ENCODE measurements around the gene ANXA1. TPM values are rescaled to one million over a fixed set of nuclear protein-coding genes. Genes with fewer than 3 reads are reported as not detected.

Gene ANXA1
- total RNA-seq, 1 experiment from 2014 or later = not detected

- Histone ChIP-seq H3K9me2 (replicated peaks; ENCODE audit: insufficient read depth, low read length) (no peaks in the 10 kb centered on the region), H2AFZ (ENCODE audit: low read length) (no peak overlapping the region), H3K36me3 (ENCODE audit: insufficient read depth, low read length) (no peaks in the 10 kb centered on the region), H3K79me2 (ENCODE audit: low read length) (no peaks in the 10 kb centered on the region), H3K27ac (ENCODE audit: low read length) (no peak overlapping the region), H3K27me3 (ENCODE audit: low read length) (no peaks in the 10 kb centered on the region), H3K9me3 (ENCODE audit: low read length) (no peaks in the 10 kb centered on the region), H3K9ac (ENCODE audit: low read length) (no peak overlapping the region), H4K20me1 (ENCODE audit: insufficient read depth, low read depth, low read length) (no peaks in the 10 kb centered on the region), H3K4me3 (ENCODE audit: low read length) (no peak overlapping the region), H3K4me1 (ENCODE audit: low read length) (no peaks in the 10 kb centered on the region; the same call in 1 of the 2 replicates), H3K4me2 (ENCODE audit: low read depth, low read length, poor library complexity, severe bottlenecking) (no peak overlapping the region)
- no peak for DNase-seq
Measured at GRCh38 chr9:73166468-73166867, 14.8 kb downstream of the ANXA1 start.

DNA sequence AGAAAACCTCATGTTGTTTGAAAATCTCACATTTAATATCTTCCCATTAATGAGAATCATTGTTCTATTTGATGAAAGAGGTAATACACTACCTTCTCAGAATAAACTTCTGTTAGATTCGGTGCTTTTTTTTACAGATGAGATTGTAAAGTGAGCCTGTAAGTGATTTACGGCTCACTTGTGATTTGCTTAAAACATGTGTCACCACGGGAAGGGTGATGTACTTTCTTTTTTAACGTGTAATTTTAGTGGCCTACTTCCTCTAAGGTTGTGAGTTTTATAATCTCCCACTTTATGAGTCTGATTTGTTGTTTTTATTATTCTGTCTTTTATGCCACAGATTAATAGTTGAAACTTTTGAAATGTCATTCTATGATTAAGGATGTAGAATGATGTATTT lies 15.9 kb downstream of the ANXA1 start:
- DNase-seq = no peak
- Histone ChIP-seq H3K9me2 (replicated peaks; ENCODE audit: insufficient read depth, low read length) (no peaks in the 10 kb centered on the region), H3K4me3 (ENCODE audit: low read length) (no peak overlapping the region), H2AFZ (ENCODE audit: low read length) (peak overlapping the region; percentile 62; the same call in 1 of the 2 replicates), H3K4me2 (ENCODE audit: low read depth, low read length, poor library complexity, severe bottlenecking) (no peak overlapping the region), H4K20me1 (ENCODE audit: insufficient read depth, low read depth, low read length) (no peaks in the 10 kb centered on the region), H3K9me3 (ENCODE audit: low read length) (no peaks in the 10 kb centered on the region), H3K79me2 (ENCODE audit: low read length) (no peaks in the 10 kb centered on the region), H3K4me1 (ENCODE audit: low read length) (no peaks in the 10 kb centered on the region; the same call in 1 of the 2 replicates), H3K27me3 (ENCODE audit: low read length) (no peaks in the 10 kb centered on the region), H3K36me3 (ENCODE audit: insufficient read depth, low read length) (no peaks in the 10 kb centered on the region), H3K27ac (ENCODE audit: low read length) (no peak overlapping the region), H3K9ac (ENCODE audit: low read length) (no peak overlapping the region)

- Histone ChIP-seq H3K27me3 (ENCODE audit: low read length) (no peaks in the 10 kb centered on the region), H3K79me2 (ENCODE audit: low read length) (no peaks in the 10 kb centered on the region), H4K20me1 (ENCODE audit: insufficient read depth, low read depth, low read length) (no peaks in the 10 kb centered on the region), H2AFZ (ENCODE audit: low read length) (no peak overlapping the region), H3K4me3 (ENCODE audit: low read length) (no peak overlapping the region), H3K9me3 (ENCODE audit: low read length) (no peaks in the 10 kb centered on the region), H3K4me1 (ENCODE audit: low read length) (no peaks in the 10 kb centered on the region; the same call in 1 of the 2 replicates), H3K9ac (ENCODE audit: low read length) (no peak overlapping the region), H3K36me3 (ENCODE audit: insufficient read depth, low read length) (no peaks in the 10 kb centered on the region), H3K27ac (ENCODE audit: low read length) (no peak overlapping the region), H3K9me2 (replicated peaks; ENCODE audit: insufficient read depth, low read length) (no peaks in the 10 kb centered on the region), H3K4me2 (ENCODE audit: low read depth, low read length, poor library complexity, severe bottlenecking) (no peak overlapping the region)
- DNase-seq = no peak
Measured at GRCh38 chr9:73168298-73168934, 16.8 kb downstream of the ANXA1 start.

DNA sequence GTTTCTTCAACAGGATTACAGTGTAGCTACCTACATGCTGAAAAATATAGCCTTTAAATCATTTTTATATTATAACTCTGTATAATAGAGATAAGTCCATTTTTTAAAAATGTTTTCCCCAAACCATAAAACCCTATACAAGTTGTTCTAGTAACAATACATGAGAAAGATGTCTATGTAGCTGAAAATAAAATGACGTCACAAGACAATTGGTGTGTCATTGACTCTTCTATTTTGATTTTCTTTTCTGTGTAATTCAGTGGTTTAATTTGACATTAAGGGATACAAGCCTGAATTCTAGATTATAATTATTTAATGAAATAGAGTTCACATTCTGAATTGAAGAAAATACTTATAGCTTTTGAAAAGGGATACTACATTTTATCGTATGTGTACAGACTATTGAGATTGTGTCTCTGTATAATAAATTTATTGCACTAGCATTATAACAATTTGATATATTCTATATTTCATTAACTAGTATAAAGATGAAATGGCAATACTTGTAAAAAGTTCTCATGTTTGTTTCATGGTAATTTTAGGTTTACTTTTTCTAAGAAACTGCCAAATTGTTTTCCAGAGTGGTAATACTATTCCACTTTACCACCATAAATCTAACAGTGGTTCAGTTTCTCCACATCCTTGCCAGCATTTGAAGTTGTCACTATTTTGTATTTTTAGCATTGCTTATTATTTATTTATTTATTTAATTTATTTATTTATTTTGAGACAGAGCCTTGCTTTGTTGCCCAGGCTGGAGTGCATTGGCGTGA lies 18.7 kb downstream of the ANXA1 start:
- Histone ChIP-seq H3K9ac (ENCODE audit: low read length) (no peak overlapping the region), H4K20me1 (ENCODE audit: insufficient read depth, low read depth, low read length) (no peaks in the 10 kb centered on the region), H3K36me3 (ENCODE audit: insufficient read depth, low read length) (no peaks in the 10 kb centered on the region)

DNA sequence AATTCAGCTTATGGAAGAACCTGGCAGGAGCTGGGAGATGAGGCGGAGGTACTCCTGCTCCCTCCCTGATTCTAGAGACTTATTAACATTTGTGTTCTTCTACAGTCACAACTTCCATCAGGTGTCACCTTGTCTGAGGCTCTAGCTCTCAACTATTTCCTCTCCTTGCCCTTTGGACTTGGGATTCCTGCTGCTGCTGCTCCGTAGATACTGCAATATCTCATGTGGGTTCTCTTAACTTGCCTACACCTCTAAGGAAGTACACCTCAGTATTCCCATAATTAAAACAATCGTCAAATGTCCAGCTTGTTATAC lies 21.2 kb downstream of the ANXA1 start:
- no peaks in the 10 kb centered on the region for H3K27me3 ChIP-seq (ENCODE audit: low read length)
- no peak for DNase-seq
- H3K4me2 ChIP-seq (ENCODE audit: low read depth, low read length, poor library complexity, severe bottlenecking) = no peak overlapping the region
- no peaks in the 10 kb centered on the region for H3K4me1 ChIP-seq (ENCODE audit: low read length)
- H3K4me3 ChIP-seq (ENCODE audit: low read length) = no peak overlapping the region
- no peak overlapping the region for H3K27ac ChIP-seq (ENCODE audit: low read length)
- H3K79me2 ChIP-seq (ENCODE audit: low read length) = no peaks in the 10 kb centered on the region
- no peaks in the 10 kb centered on the region for H4K20me1 ChIP-seq (ENCODE audit: insufficient read depth, low read depth, low read length)
- H2AFZ ChIP-seq (ENCODE audit: low read length) = no peak overlapping the region
- H3K9me3 ChIP-seq (ENCODE audit: low read length) = no peaks in the 10 kb centered on the region
- no peaks in the 10 kb centered on the region for H3K9me2 ChIP-seq (replicated peaks; ENCODE audit: insufficient read depth, low read length)
- H3K36me3 ChIP-seq (ENCODE audit: insufficient read depth, low read length) = no peaks in the 10 kb centered on the region
- no peak overlapping the region for H3K9ac ChIP-seq (ENCODE audit: low read length)

More for the DNA sequence above, 18.7 kb downstream of the ANXA1 start:
- Histone ChIP-seq H2AFZ (ENCODE audit: low read length) (no peak overlapping the region), H3K9me2 (replicated peaks; ENCODE audit: insufficient read depth, low read length) (no peaks in the 10 kb centered on the region), H3K4me1 (ENCODE audit: low read length) (no peaks in the 10 kb centered on the region; the same call in 1 of the 2 replicates), H3K27me3 (ENCODE audit: low read length) (no peaks in the 10 kb centered on the region), H3K9me3 (ENCODE audit: low read length) (no peaks in the 10 kb centered on the region), H3K79me2 (ENCODE audit: low read length) (no peaks in the 10 kb centered on the region), H3K27ac (ENCODE audit: low read length) (no peak overlapping the region), H3K4me3 (ENCODE audit: low read length) (no peak overlapping the region), H3K4me2 (ENCODE audit: low read depth, low read length, poor library complexity, severe bottlenecking) (no peak overlapping the region)
- no peak for DNase-seq

GRCh38 chr9:73173557-73174329 lies 22.1 kb downstream of the ANXA1 start:
- H3K9ac ChIP-seq (ENCODE audit: low read length) = no peak overlapping the region
- H3K27ac ChIP-seq (ENCODE audit: low read length) = no peak overlapping the region
- H3K79me2 ChIP-seq (ENCODE audit: low read length) = no peaks in the 10 kb centered on the region
- no peak for DNase-seq
- H3K4me3 ChIP-seq (ENCODE audit: low read length) = no peak overlapping the region
- no peak overlapping the region for H3K4me2 ChIP-seq (ENCODE audit: low read depth, low read length, poor library complexity, severe bottlenecking)
- no peaks in the 10 kb centered on the region for H3K9me3 ChIP-seq (ENCODE audit: low read length)
- no peak overlapping the region for H2AFZ ChIP-seq (ENCODE audit: low read length)
- H3K27me3 ChIP-seq (ENCODE audit: low read length) = no peaks in the 10 kb centered on the region
- no peaks in the 10 kb centered on the region for H4K20me1 ChIP-seq (ENCODE audit: insufficient read depth, low read depth, low read length)
- H3K9me2 ChIP-seq (replicated peaks; ENCODE audit: insufficient read depth, low read length) = no peaks in the 10 kb centered on the region
- H3K4me1 ChIP-seq (ENCODE audit: low read length) = no peaks in the 10 kb centered on the region
- H3K36me3 ChIP-seq (ENCODE audit: insufficient read depth, low read length) = no peaks in the 10 kb centered on the region

- no peaks in the 10 kb centered on the region for H3K36me3 ChIP-seq (ENCODE audit: insufficient read depth, low read length)
- H3K27me3 ChIP-seq (ENCODE audit: low read length) = no peaks in the 10 kb centered on the region
- no peak overlapping the region for H2AFZ ChIP-seq (ENCODE audit: low read length)
- DNase-seq = no peak
- H3K9me2 ChIP-seq (replicated peaks; ENCODE audit: insufficient read depth, low read length) = no peaks in the 10 kb centered on the region
- H3K4me1 ChIP-seq (ENCODE audit: low read length) = no peaks in the 10 kb centered on the region
- H3K27ac ChIP-seq (ENCODE audit: low read length) = no peak overlapping the region
- no peak overlapping the region for H3K4me2 ChIP-seq (ENCODE audit: low read depth, low read length, poor library complexity, severe bottlenecking)
- no peaks in the 10 kb centered on the region for H3K79me2 ChIP-seq (ENCODE audit: low read length)
- H3K9me3 ChIP-seq (ENCODE audit: low read length) = no peaks in the 10 kb centered on the region
- no peak overlapping the region for H3K4me3 ChIP-seq (ENCODE audit: low read length)
- H4K20me1 ChIP-seq (ENCODE audit: insufficient read depth, low read depth, low read length) = no peaks in the 10 kb centered on the region
- H3K9ac ChIP-seq (ENCODE audit: low read length) = no peak overlapping the region
Measured at GRCh38 chr9:73174330-73174980, 22.8 kb downstream of the ANXA1 start.

GRCh38 chr9:73176450-73176875 lies 24.8 kb downstream of the ANXA1 start:
- no peak for DNase-seq
- no peak overlapping the region for H2AFZ ChIP-seq (ENCODE audit: low read length)
- no peak overlapping the region for H3K9ac ChIP-seq (ENCODE audit: low read length)
- H3K9me2 ChIP-seq (replicated peaks; ENCODE audit: insufficient read depth, low read length) = no peaks in the 10 kb centered on the region
- H3K4me2 ChIP-seq (ENCODE audit: low read depth, low read length, poor library complexity, severe bottlenecking) = no peak overlapping the region
- no peaks in the 10 kb centered on the region for H3K27me3 ChIP-seq (ENCODE audit: low read length)
- no peaks in the 10 kb centered on the region for H3K79me2 ChIP-seq (ENCODE audit: low read length)
- no peaks in the 10 kb centered on the region for H3K4me1 ChIP-seq (ENCODE audit: low read length)
- H3K27ac ChIP-seq (ENCODE audit: low read length) = no peak overlapping the region
- no peaks in the 10 kb centered on the region for H3K9me3 ChIP-seq (ENCODE audit: low read length)
- H3K4me3 ChIP-seq (ENCODE audit: low read length) = no peak overlapping the region
- H3K36me3 ChIP-seq (ENCODE audit: insufficient read depth, low read length) = no peaks in the 10 kb centered on the region
- H4K20me1 ChIP-seq (ENCODE audit: insufficient read depth, low read depth, low read length) = no peaks in the 10 kb centered on the region

Data from Karpas-422 (cell line).